ENCODE results near the gene ASPHD1. TPM values are rescaled to one million over a fixed set of nuclear protein-coding genes. Genes with fewer than 3 reads are reported as not detected.
"Not testable (repeated sequence)": the region's sequence is repeated elsewhere in the genome, so short reads cannot be mapped to it uniquely, and the experiment has no call there.

Gene ASPHD1
- total RNA-seq, 1 donor from 2014 or later = 14.2 TPM

DNA sequence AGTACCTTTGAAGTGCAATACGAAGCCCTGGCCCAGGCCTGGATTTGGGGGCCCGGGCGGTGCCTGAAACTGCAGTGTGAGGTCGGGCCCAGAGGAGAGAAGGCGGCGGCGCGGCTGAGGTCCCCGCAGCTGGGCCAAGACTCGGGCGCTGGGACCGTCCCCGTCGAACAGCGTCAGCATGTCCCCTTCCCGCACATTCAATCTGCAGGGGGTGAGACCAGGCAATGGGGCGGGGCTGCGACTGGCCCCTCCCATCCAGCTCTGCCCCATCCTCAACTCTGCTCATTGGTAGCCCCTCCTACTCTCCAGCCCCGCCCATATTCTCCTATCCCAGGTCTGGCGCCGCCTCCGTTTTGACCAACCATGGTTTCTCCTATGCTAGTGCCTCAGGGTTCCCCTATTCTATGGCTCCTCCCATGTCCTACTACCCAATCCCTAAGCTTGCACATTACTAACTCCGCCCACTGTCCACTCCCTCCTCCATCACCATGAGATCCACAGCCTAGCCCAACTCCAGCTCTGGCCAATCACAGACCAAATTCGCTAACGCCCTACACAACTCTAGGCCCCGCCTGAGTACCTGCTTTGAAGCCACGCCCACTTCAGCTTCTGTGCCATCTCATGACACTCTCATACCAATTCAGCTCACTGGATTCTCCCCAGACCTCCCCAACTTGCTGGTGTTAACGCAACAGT, 22.9 kb upstream of the ASPHD1 start:
- TF ChIP-seq, protein P1, sequence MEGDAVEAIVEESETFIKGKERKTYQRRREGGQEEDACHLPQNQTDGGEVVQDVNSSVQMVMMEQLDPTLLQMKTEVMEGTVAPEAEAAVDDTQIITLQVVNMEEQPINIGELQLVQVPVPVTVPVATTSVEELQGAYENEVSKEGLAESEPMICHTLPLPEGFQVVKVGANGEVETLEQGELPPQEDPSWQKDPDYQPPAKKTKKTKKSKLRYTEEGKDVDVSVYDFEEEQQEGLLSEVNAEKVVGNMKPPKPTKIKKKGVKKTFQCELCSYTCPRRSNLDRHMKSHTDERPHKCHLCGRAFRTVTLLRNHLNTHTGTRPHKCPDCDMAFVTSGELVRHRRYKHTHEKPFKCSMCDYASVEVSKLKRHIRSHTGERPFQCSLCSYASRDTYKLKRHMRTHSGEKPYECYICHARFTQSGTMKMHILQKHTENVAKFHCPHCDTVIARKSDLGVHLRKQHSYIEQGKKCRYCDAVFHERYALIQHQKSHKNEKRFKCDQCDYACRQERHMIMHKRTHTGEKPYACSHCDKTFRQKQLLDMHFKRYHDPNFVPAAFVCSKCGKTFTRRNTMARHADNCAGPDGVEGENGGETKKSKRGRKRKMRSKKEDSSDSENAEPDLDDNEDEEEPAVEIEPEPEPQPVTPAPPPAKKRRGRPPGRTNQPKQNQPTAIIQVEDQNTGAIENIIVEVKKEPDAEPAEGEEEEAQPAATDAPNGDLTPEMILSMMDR (conservative IDR thresholded peaks at IDR 0.05; ENCODE audit: low read depth, low read length) = no peak
- DNase-seq (ENCODE audit: low read depth) = no peak
- H3K4me3 ChIP-seq (ENCODE audit: low read depth, low read length) = no peak overlapping the region

GRCh38 chr16:29878172-29878571, 22.1 kb upstream of the ASPHD1 start:
- DNase-seq (ENCODE audit: low read depth) = no peak
- TF ChIP-seq, protein P1 (conservative IDR thresholded peaks at IDR 0.05; ENCODE audit: low read depth, low read length) = no peak
- H3K4me3 ChIP-seq (ENCODE audit: low read depth, low read length) = no peak overlapping the region

GRCh38 chr16:29881050-29881449, 19.2 kb upstream of the ASPHD1 start:
- TF ChIP-seq, protein P1 (conservative IDR thresholded peaks at IDR 0.05; ENCODE audit: low read depth, low read length) = no peak
- H3K4me3 ChIP-seq (ENCODE audit: low read depth, low read length) = no peak overlapping the region
- no peak for DNase-seq (ENCODE audit: low read depth)

DNA sequence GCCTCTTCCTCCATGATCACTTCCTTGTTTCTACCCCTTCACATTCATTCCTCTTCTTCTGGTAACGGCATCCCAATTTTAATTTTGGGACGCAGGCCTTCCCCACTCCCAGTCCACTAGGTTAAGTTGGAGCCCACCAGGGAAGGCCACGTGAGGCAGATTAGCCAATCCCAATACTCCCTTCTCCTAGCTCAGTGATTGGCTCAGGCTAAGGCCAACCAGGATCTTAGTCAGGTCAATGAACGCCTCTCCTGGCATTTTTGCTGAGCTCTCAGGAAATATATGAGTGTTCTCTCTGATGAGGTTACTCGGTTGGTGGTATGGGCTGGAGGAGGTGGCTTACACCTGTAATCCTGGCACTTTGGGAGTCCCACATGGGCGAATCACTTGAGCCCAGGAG, 16.3 kb upstream of the ASPHD1 start:
- TF ChIP-seq, protein P1 (conservative IDR thresholded peaks at IDR 0.05; ENCODE audit: low read depth, low read length) = no peak
- no peak overlapping the region for H3K4me3 ChIP-seq (ENCODE audit: low read depth, low read length)
- no peak for DNase-seq (ENCODE audit: low read depth)

- not testable (repeated sequence) for DNase-seq (ENCODE audit: low read depth); H3K4me3 ChIP-seq (ENCODE audit: low read depth, low read length)
These were observed 10.9 kb upstream of the ASPHD1 start for GRCh38 chr16:29889372-29889771.

GRCh38 chr16:29891525-29892457, 8.5 kb upstream of the ASPHD1 start:
- TF ChIP-seq, protein P1 (conservative IDR thresholded peaks at IDR 0.05; ENCODE audit: low read depth, low read length) = no peak
- DNase-seq (ENCODE audit: low read depth) = no peak

GRCh38 chr16:29892458-29892813, 7.9 kb upstream of the ASPHD1 start:
- no peak for DNase-seq (ENCODE audit: low read depth)
- TF ChIP-seq, protein P1 (conservative IDR thresholded peaks at IDR 0.05; ENCODE audit: low read depth, low read length) = no peak
- H3K4me3 ChIP-seq (ENCODE audit: low read depth, low read length) = no peak overlapping the region

More at GRCh38 chr16:29891525-29892457, 8.5 kb upstream of the ASPHD1 start:
- no peak overlapping the region for H3K4me3 ChIP-seq (ENCODE audit: low read depth, low read length)

Measured in epithelial cell of proximal tubule (primary cell).